GM19025 (cell line): ENCODE measurements around the gene GPRC5C.
"Not testable (repeated sequence)": the region's sequence is repeated elsewhere in the genome, so short reads cannot be mapped to it uniquely, and the experiment has no call there.

Experiments
- ATAC-seq: cut with Tn5 transposase; IDR thresholded peaks from one replicate; pipeline ENCODE4 v1.9.1; 2021; ENCODE audit warnings: mild to moderate bottlenecking, low read depth, moderate library complexity; ENCODE audit not compliant: unreplicated experiment

Gene GPRC5C

DNA sequence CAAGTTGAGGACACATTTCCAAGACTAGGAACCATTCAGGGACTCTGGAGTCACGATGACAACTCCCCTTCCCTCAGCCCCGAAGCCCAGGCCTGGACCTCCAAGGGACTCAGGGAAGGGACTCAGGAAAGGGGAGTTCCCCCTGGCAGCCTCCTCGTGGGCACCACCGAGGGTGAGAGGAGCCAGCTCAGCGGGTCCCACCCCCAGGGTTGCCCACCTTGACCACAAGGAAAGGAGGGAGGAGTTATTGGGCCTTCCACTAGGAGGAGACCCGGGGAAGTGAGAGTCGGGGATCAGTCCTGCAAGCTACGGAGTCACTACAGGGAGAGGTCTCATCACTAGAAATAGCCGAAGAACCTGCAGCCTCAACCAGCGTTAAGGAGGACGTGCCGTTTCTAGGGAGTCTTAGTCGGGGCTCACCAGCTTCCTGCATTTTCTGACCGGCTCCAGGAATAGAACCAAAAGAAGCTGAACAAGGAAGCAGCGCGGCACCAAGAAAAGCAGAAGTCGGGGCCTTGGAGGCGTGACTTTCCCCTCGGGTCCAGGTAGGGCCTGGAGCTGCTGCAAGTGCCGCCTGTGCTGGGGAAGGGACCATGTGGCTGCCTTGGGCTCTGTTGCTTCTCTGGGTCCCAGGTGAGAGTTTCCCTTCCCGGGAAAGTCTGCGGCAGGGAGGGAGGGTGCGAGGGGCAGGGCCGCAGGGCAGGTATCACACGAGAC is 34.4 kb downstream of the GPRC5C start, which contains the start of gene CD300A:
TSS of gene CD300A (plus strand) at position 524 of the 717 bp plus-strand sequence. CDS start at position 594, 70 bp downstream.
- no peak for ATAC-seq

DNA sequence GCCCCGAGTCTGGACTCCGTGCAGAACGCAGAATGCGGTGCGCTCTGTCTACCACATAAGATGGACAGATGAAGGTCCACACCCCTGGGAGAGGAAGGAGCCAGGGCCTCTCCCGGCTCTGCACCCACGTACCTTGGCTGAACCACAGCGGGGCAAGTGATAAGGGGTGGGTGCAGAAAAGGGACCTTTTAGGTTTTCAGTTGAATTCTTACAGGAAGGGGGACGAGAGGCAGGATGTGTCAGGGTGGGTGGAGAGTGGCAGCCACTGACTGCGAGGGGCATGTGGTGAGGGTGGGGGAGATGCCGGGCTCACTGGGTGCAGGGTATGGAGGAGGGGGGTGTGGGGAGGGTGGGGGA is 34.9 kb downstream of the GPRC5C start:
- ATAC-seq: no peak

DNA sequence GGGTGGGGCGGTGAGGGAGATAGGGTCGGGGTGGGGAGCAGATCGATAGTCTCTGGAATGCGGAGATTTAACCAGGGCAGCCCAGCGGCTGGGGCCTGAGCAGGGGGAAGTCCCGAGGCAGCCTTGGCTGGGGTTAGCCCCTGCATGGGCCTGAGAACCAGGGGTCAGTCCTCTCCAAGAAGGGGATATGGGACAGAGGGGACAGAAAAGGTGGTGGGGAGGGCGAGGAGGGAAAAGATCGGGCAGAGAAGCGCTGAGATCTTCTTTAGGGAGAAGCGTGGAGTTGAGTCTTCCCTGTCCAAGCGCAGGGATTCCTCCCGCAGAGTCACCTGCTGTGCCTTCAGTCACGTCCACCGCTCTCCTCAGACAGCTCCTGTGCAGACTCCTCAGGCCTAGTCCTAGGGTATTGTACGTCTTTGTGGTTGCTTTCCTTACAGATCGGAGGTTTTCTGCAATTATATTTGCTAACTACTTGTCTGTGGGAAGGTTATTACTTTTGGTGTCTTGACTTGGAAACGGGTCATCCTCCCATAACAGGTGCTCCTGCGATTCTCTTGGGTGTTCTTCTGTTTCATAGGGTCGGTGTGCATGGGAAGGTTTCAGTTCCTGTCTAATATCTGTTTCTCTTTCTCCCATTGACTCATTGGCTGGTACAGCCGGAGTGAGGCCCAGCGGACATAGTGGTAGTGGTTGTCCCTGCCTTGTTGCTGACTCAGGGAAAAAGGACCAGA is 35.5 kb downstream of the GPRC5C start:
- ATAC-seq: peak; percentile 61

DNA sequence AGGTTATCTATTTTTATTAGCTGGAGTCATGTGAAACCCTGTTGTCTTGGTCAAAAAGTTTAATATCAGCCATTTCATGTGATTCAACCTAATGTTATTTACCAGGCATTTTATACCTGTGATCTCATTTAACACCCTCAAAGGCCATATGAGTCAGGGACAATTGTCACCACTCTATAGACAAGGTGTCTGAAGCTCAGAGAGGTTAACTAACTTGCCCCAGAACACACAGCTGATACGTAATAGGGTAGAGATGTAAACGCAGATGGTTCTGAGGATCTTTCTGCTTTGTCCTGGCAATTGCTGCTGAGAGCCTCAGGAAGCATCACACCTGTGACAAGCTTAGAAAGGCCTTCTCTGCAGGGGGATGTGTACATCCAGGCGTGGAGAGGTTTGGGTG is 39.5 kb downstream of the GPRC5C start:
- ATAC-seq: no peak

DNA sequence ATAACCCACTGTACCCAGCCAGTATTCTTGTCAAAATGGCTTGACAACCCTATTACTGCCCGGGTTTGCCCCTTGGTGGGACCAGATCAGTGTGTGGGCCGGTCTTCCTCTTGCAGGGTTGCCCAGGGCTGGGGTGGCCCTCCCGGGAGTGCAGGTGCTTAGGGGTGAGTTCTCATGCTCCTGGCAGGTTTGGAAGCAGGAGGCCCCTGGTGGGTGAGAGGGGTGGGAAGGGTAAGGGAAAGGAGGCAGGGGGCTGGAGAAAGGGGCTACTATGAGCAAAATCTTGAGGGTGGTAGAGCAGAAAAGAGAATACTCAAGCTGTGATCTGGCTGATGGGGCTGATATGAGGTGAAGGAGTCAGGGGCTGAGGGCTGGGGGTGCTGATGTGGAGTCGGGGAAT is 41.0 kb downstream of the GPRC5C start:
- ATAC-seq: no peak

DNA sequence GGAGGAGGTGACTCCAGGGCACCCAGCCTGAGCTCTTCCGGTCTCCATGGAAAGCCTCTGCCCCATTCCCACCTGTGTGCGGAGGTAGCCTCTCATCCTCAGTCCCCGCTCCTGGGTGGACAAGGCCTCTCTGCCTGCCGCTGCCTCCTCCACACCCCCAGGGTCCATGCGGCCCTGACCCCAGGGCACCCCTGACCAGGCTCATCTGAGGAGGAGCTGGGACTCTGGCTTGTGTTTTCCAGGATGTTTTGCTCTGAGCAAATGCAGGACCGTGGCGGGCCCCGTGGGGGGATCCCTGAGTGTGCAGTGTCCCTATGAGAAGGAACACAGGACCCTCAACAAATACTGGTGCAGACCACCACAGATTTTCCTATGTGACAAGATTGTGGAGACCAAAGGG is 41.4 kb downstream of the GPRC5C start:
- ATAC-seq: no peak

DNA sequence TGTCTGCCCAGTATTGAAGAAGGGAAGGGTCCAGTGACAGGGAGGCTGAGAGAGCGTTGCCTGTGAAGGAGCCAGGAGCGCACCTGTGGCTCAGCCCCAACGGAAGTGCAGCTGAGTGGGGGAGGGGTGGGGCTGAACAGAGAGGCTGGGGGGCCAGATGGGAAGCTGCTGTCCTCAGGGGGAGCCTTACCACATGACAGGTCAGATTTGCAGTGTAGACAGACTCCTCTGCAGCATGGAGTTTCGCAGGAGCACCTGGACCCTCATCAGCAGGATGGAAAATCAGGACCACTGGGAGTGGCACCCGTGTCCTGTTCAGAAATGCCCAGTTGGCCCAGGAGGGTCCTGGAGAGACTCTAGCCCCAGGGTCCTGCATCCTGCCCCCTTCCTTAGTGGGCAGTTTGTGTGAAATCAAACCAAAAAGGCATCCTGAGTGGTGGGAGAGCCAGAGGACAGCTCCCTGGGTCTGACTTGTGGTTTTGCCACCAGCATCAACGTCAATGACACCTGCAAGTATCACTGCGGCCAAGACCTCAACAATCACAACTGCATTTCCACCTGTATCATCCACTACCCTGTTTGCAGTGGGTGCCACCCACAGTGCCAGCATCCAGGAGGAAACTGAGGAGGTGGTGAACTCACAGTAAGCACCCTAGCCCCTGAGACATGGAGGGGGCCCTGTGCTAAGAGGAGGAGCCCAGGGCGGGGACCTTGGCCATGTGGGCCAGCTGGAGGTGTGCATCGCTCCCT is 42.3 kb downstream of the GPRC5C start:
- no peak for ATAC-seq

DNA sequence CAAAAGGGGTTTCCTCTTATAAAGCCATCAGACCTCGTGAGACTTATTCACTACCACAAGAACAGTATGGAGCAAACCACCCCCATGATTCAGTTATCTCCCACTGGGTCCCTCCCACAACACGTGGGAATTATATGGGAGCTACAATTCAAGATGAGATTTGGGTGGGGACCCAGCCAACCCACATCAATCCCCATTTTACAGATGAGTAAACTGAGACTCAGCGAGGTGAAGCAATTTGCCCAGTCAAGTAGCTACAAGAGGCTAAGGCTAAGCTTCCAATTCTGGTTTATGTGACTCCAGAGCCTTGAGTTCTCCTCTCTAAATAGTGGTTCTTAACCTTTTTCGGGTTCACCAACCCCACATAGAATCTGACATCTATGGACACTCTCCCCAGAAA is 43.3 kb downstream of the GPRC5C start:
- ATAC-seq: no peak

DNA sequence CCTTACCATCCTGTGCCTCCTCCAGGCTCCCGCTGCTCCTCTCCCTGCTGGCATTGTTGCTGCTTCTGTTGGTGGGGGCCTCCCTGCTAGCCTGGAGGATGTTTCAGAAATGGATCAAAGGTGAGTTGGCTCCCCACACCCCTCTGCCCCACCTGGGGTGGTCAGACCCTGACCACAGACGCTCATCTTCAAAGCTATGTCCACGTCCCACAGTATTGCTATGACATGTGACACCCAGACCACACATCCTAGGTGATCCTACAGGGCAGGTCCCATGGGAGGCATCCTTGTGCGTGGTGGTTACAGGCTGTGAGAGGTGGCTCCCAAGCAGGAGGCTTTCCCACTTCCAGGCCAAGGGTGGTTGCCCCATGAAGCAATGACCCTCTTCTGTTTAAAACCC is 45.5 kb downstream of the GPRC5C start:
- ATAC-seq: no peak

DNA sequence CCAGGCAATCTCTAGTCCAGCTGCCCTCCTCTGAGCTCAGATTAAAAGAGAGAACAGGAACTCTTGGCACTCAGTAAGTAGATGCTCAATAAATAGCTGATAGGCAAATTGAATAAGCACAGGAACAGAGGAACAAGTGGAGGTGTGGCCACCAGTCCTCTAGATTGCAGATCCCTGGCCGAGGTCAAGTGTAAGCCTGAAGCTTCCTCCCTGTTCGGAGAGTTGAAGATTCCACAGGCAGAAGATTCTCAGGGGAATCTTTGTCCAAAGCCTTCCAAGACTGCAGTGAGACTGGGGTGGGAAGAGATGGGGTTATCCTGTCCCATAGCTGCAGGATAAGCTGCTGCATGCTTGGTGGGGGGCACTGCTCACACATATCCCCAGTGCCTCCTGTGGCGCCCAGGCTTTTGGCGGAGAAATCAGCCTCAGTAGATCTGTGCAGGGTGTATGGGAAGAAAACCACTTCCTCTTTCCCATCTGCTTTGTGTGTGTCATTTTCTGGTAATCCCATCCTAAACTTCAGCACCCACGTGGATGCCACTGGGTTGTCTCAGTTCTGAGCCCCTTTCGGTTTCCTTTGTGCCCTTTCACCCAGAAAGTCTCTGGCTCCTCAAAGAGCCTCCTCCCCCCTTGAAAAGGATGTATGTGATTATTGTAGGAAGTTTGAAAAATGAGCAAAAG is 46.7 kb downstream of the GPRC5C start:
- ATAC-seq: no peak

DNA sequence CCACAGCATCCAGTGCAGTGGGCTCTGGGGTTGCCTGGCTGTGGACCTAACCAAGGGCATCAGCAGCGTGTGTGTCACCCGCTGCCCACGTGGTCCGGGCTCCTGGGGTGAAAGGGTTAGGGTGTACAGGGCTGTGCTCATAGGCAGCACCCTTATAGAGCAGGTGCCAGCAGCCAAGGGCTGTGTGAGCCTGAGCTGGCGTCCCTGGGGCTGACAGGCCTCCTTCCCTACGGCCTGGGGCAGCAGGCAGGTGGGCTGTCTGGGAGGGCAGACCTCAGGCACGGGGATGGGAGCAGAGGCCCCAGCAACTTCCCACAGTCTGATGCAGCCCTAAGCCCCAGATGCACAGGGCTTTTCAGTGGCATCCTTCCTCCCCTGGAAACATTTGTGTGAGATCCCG is 48.4 kb downstream of the GPRC5C start:
- no peak for ATAC-seq

DNA sequence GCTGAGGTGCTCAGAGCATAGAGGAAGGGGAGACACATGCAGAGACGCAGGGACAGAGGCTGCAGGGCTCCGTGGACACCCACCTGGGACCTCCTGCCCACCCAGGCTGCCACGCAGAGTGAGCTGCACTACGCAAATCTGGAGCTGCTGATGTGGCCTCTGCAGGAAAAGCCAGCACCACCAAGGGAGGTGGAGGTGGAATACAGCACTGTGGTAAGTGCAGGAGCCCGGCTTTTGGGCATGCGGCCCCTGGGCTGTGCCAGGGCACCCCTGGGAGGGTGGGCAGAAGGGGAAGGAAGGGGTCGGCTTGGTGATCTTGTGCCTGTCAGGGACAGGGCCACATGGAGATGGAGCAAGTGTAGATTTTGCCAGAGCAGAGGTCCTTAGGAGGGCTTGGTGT is 49.7 kb downstream of the GPRC5C start:
- ATAC-seq: no peak

DNA sequence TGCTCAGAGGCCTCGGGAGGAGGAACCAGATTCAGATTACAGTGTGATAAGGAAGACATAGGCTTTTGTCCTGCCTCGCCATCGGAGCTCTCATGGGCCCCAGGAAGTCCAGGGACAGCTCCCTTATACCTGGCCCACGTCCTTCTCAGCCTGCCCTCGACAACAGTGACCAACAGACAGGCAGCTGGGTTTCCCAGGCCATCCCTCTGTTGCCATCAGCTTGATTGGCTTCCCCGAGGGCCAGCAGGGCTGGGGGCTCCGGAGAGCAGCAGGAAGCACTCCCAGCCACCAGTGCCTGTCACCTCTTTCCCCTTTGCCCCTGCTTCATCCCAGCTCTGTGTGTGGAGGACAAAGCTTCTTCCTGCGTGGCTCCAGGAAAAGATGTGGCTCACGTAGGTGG is 52.2 kb downstream of the GPRC5C start:
- ATAC-seq: no peak

DNA sequence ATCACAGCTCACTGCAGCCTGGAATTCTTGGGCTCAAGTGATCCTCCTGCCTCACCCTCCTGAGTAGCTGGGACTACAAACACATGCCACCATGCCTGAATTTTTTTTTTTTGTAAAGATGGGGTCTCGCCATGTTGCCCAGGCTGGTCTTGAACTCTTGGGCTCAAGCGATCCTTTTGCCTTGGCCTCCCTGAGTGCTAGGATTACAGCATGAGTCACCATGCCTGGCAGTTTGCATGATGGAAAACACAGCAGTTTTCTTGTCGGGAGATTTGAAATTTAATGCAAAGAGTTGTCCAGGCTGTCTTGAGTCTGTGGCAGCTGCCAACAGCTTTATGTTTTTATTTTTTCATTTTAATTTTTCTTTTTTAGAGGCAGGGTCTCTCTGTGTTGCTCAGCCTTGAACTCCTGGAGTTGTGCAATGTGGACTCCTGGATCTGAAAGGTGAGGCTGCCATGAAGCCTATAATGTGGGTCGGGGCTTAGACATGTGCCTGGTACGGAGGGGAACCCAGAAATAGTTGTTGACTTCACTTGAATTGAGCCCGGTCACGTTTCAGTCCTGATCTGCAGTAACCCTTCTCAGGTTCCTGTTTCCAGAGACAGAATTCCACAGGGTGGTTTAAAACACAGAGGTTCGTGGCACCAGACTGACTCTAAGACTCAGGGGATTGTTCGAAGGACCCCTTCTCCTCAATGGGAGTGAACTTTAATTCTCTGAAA is 53.3 kb downstream of the GPRC5C start:
- no peak for ATAC-seq

DNA sequence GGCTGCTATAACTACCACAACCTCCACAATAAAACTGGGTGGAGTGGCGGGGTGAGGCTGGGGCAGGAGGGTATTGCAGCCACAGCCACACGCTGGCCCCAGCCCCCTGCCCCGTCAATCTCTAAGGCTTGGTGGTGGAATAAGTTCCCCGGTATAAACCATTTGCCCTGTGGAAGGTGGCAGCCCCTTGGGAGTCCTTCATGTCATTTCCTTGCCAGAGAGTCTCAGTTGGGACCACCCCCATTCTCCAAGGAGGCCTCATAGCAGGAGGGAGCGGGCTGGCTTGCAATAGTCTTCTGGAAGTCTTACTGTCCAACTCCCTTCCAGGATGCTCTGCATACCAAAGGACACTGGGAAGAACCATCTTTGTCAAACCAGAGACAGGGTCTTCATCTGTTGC is 54.0 kb downstream of the GPRC5C start:
- no peak for ATAC-seq

DNA sequence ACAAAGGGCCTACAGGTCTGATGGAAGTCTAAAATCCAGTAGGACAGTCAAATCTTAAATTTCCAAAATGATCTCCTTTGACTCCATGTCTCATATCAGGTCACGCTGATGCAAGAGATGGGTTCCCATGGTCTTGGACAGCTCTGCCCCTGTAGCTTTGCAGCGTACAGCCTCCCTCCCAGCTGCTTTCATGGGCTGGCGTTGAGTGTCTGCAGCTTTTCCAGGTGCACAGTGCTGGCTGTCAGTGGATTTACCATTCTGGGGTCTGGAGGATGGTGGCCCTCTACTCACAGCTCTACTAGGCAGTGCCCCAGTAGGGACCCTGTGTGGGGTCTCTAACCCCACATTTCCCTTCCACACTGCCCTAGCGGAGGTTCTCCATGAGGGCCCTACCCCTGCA is 56.4 kb downstream of the GPRC5C start:
- not testable (repeated sequence) for ATAC-seq

DNA sequence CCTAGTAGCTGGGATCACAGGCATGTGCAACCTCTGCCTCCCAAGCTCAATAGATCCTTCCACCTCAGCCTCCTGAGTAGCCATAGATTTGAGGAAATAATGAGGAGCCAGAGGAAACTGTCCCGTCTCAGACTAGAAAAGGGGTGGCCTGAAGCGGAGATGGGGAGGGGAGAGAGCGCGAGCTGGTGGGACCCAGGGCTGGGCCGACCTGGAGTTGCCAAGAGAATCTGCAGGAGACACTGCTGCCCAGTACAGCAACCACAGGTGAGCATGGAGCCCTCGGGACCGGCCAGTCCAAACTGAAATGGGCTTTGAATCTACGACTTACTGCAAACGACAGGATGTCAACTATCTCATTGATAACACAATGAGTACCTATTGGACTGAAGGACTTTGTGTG is 58.8 kb downstream of the GPRC5C start:
- ATAC-seq: no peak

DNA sequence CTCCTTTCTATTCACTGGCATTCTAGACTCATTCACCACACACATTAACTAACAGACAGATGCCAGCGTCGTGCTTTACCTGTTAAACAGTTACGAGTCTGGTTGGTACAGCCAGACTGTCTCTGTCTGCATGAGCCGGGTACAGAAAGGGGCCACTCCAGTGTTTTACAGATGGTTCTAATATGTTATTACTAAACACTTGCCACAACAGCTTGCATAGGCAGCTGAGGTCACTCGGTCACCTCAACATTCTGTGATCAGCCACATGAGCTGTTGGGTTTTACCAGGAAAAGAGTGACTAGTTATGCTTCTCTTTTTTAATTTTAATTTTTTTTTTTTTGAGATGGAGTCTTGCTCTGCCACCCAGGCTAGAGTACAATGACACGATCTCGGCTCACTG is 59.7 kb downstream of the GPRC5C start:
- no peak for ATAC-seq

DNA sequence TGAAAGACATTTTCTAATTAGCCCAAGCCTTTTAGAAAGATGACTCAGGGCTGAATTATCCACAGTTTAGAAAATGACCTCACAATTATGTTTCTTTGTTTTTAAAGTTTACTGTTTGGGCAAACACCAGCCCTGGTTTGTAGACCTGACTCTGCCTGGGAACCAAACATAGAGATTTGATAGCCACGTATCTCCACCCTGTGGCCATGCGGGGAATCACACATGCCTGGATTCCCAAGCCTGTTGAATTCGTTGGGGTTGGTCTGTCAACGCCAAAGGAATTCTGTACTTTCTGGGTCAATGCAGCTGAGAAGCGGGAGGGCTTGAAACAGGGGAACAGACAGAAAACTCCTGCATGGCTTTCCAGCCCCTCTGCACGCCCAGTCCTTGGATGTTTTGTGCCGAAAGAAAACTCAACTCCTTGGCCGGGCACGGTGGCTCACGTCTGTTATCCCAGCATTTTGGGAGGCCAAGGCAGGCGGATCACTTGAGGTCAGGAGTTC is 61.5 kb downstream of the GPRC5C start:
- ATAC-seq: no peak
